ENCODE measurements around the gene GLT1D1.
A peak's percentile ranks its signal among the peaks of the same experiment; 100 is the strongest.

The GLT1D1 gene

DNA sequence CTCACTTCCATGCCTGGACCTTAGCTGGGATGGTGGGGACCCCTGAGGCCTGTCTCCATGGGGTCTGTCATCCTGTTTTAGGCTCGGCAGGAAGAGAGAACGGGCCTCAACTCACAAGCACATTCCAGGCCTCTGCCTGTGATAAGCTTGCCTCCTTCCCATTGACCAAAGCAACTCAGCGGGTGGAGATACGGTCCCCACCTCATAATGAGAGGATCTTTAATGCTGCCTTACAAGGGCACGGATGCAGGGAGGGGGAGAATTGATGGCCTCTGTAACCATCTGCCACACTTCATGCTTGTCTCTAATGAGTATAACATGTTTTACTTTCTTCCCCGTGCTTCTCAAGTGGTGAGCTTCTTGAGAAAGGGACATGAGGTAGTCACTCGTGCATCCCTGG lies 50.0 kb downstream of the GLT1D1 start:
- H3K36me3 Mint-ChIP-seq = peaks cover 0 to 3% of the 10 kb centered on the region in 2 donors
- no peaks in the 10 kb centered on the region for H3K9me3 Mint-ChIP-seq
- peaks cover 2 to 6% of the 10 kb centered on the region in 2 donors for H3K4me1 Mint-ChIP-seq
- no peak overlapping the region for H3K27ac Mint-ChIP-seq
- ATAC-seq (replicated peaks) (no peak), DNase-seq (no peak)
- peaks cover 2 to 4% of the 10 kb centered on the region in 2 donors for H3K27me3 Mint-ChIP-seq
- no peak overlapping the region for H3K4me3 Mint-ChIP-seq

DNA sequence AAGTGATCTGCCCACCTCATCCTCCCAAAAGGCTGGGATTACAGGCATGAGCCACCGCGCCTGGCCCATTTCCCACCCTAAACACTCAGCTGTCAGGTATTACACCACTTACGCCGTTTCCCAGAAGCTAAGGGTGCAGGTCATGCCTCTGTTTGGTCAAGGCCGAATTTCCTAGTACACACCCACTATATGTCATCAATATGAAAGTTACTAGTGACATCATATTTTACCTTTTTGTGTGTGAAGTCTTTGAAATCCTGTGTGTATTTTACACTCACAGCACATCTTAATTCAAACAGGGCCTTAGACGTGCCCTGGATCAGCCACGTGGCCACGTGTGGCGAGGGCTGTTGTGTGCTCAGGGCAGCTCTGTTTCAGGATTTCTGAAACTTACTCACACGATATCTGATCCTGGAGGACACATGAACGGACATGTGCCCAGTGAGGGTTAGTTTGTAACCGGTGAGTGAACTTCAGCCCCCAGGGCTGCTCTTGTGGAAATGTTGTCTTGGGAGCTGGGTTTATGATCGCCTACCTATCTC lies 51.8 kb downstream of the GLT1D1 start:
- Mint-ChIP-seq H3K9me3 (no peaks in the 10 kb centered on the region), H3K4me1 (peaks cover 2 to 6% of the 10 kb centered on the region in 2 donors), H3K27ac (no peak overlapping the region), H3K27me3 (peaks cover 4 to 6% of the 10 kb centered on the region in 2 donors), H3K4me3 (no peak overlapping the region), H3K36me3 (peaks cover 0 to 3% of the 10 kb centered on the region in 2 donors)
- no peak for DNase-seq
- no peak for ATAC-seq (replicated peaks)

DNA sequence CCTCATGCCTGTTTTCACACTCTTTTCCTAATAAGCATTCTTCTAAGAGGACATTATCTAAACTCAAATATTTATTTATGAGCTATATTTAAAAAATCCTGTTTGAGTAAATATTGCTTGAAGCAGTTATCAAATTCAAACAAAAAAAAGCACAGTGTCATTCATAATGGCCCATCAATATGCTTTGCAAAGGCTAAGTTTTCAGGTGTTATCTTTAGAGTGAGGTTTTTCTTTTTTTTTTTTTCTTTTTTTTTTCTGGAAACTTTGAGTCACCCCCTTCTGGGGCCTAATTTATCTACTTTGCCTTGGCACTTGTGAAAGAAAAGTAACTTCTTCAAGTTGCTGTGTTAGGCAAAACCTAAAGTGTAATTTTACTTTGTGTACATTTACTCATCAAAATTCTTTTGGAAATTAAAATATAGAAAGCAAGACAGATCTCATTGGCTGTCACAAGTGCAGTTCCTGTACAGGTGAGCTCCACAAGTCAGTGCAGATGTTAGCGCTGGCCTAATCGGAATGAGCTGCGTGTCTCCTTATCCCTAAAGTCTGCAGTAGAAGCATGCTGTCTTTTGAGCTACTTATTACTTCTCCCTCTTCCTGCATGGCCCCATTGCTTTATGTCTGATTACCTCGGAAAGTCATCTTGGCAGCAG lies 53.3 kb downstream of the GLT1D1 start:
- Mint-ChIP-seq H3K36me3 (peaks cover 0 to 3% of the 10 kb centered on the region in 2 donors), H3K27me3 (peaks cover 4 to 11% of the 10 kb centered on the region in 2 donors), H3K4me1 (peaks cover 2 to 13% of the 10 kb centered on the region in 2 donors), H3K27ac (no peak overlapping the region), H3K4me3 (no peak overlapping the region), H3K9me3 (no peaks in the 10 kb centered on the region)
- ATAC-seq (replicated peaks) = no peak
- no peak for DNase-seq

DNA sequence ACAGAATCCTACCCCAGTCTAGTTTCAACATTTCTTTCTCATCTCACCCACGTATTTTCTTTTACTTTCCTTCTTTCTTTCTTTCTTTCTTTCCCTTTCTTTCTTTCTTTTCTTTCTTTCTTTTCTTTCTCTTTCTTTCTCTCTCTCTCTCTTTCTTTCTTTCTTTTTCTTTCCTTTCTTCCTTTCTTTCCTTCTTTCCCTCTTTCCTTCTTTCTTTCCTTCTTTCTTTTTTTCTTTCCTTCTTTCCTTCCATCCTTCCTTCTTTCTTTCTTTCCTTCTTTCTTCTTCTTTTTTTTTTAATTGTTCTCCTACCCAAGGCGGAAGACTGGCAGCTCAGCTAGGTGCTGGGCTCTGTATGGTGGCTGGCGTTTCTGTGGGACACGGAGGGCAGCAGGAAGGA lies 55.0 kb downstream of the GLT1D1 start:
- no peak for DNase-seq
- Mint-ChIP-seq H3K36me3 (no peaks in the 10 kb centered on the region), H3K4me3 (no peak overlapping the region), H3K4me1 (peaks cover 2 to 19% of the 10 kb centered on the region in 2 donors), H3K9me3 (no peaks in the 10 kb centered on the region), H3K27me3 (peaks cover 0 to 11% of the 10 kb centered on the region in 2 donors), H3K27ac (no peak overlapping the region)
- ATAC-seq (replicated peaks) = no peak

DNA sequence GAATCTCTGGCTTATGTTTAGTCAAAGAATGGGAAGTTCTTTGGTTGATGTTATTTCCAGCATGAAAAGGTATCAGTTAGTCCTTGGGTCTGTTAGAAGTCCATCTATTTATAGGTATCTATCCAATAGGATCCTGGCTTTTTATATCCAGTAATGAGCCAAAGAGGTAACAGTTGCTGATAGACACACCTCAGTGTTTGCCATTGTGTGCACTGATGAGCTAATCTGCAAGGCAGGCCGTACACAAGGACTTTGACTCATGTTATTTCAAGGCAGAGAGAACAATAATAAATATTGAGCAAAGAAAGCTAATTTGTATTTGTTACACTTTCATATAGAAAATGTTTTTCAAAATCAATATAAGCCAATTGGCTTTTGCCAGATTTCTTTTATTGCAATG lies 56.4 kb downstream of the GLT1D1 start:
- Mint-ChIP-seq H3K27me3 (peaks cover 0 to 11% of the 10 kb centered on the region in 2 donors), H3K4me1 (peaks cover 2 to 28% of the 10 kb centered on the region in 2 donors), H3K36me3 (no peaks in the 10 kb centered on the region), H3K4me3 (no peak overlapping the region), H3K9me3 (no peaks in the 10 kb centered on the region), H3K27ac (no peak overlapping the region)
- ATAC-seq (replicated peaks) (no peak), DNase-seq (no peak)

DNA sequence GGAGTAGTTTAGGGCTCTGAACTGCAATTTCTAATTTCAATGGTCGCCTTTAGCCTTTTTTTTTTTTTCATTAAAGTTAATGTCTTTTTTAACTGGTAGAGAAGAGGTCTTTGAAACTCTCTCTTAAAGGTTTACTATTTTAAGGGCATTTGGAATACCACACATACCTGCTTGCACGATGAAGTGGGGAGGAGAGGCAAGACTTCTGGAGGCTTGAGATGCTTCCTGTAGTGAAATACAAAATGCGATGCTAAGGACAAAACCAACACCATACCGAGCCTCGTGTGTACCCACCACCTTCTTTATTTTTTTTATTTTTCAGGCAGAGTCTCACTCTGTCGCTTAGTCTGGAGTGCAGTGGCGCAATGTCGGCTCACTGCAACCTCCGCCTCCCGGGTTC lies 57.4 kb downstream of the GLT1D1 start:
- no peak for DNase-seq
- Mint-ChIP-seq H3K4me1 (peaks cover 4 to 37% of the 10 kb centered on the region in 2 donors), H3K9me3 (no peaks in the 10 kb centered on the region), H3K27me3 (peaks cover 0 to 11% of the 10 kb centered on the region in 2 donors), H3K27ac (no peak overlapping the region), H3K4me3 (no peak overlapping the region), H3K36me3 (no peaks in the 10 kb centered on the region)
- no peak for ATAC-seq (replicated peaks)

GRCh38 chr12:128911861-128912260 lies 58.6 kb downstream of the GLT1D1 start:
- H3K36me3 Mint-ChIP-seq = no peaks in the 10 kb centered on the region
- H3K27me3 Mint-ChIP-seq = peaks cover 0 to 11% of the 10 kb centered on the region in 2 donors
- DNase-seq = no peak
- no peak overlapping the region for H3K4me3 Mint-ChIP-seq
- H3K9me3 Mint-ChIP-seq = no peaks in the 10 kb centered on the region
- H3K4me1 Mint-ChIP-seq = peaks cover 9 to 46% of the 10 kb centered on the region in 2 donors
- no peak for ATAC-seq (replicated peaks)
- no peak overlapping the region for H3K27ac Mint-ChIP-seq

DNA sequence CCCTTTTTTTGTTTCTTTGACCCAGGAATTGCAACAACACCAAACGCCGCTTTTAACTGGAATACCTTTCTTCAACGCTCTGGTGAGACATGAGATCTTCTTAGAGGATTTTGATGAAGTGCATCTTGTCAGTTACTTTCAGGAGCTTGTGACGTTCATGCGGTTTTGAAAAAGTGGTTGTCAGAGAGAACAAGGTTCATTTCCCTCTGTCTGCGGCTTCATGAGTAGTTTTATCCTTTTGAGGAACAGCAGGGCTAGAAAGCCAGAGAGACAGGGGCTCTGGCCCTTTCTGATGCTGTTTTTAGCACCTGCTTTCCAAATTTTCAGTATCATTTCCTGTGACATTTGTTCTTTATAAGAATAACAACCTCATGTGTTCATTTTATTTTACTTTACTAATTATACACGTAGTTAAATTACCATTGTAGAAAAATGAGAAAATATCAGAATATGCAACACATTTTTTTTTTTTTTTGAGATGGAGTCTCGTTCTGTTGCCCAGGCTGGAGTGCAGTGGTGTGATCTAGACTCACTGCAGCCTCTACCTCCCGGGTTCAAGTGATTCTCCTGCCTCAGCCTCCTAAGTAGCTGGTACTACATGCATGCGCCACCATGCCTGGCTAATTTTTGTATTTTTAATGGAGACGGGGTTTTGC lies 61.8 kb downstream of the GLT1D1 start:
- Mint-ChIP-seq H3K27me3 (peaks cover 0 to 19% of the 10 kb centered on the region in 2 donors), H3K4me3 (peak overlapping the region in 1 of 2 donors; percentile 11), H3K9me3 (no peaks in the 10 kb centered on the region), H3K27ac (peak overlapping the region; percentile 75), H3K4me1 (peaks cover 8 to 49% of the 10 kb centered on the region in 2 donors), H3K36me3 (peaks cover 0 to 2% of the 10 kb centered on the region in 2 donors)
- DNase-seq (peak; percentile 67), ATAC-seq (replicated peaks) (peak; percentile 97 to 98)

DNA sequence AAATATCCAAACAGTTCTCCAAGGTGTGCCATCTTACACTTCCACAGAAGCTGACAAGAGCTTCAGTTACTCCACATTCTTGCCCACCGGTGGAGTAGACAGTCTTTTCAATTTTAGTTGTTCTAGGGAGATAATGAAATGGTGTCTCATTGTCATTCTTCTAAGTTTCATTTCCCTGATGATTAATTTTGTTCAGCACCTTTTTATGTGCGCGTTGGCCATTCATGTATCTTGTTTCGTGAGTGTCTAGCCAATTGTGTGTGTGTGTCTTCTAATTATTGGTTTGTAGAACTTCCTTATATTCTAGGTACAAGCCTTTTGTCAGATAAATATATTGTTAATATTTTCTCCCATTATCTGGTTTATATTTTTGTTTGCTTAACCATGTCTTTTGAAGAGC lies 63.1 kb downstream of the GLT1D1 start:
- Mint-ChIP-seq H3K27me3 (peaks cover under 1 to 14% of the 10 kb centered on the region in 2 donors), H3K27ac (peak overlapping the region; percentile 53), H3K4me3 (peak overlapping the region in 1 of 2 donors; percentile 7), H3K4me1 (peaks cover 8 to 44% of the 10 kb centered on the region in 2 donors), H3K9me3 (no peaks in the 10 kb centered on the region), H3K36me3 (peaks cover 0 to 2% of the 10 kb centered on the region in 2 donors)
- DNase-seq (peak; percentile 3), ATAC-seq (replicated peaks) (no peak)

- ATAC-seq (replicated peaks) = no peak
- no peak for DNase-seq
- H3K27ac Mint-ChIP-seq = no peak overlapping the region
- H3K4me3 Mint-ChIP-seq = no peak overlapping the region
- H3K36me3 Mint-ChIP-seq = peaks cover 0 to 2% of the 10 kb centered on the region in 2 donors
- peaks cover 8 to 36% of the 10 kb centered on the region in 2 donors for H3K4me1 Mint-ChIP-seq
- no peaks in the 10 kb centered on the region for H3K9me3 Mint-ChIP-seq
- peaks cover 7 to 20% of the 10 kb centered on the region in 2 donors for H3K27me3 Mint-ChIP-seq
Observed at GRCh38 chr12:128918481-128919260, 65.4 kb downstream of the GLT1D1 start.

GRCh38 chr12:128920468-128920867 lies 67.2 kb downstream of the GLT1D1 start:
- Mint-ChIP-seq H3K36me3 (peaks cover 0 to 2% of the 10 kb centered on the region in 2 donors), H3K4me1 (peaks cover 6 to 20% of the 10 kb centered on the region in 2 donors), H3K4me3 (no peak overlapping the region), H3K27ac (no peak overlapping the region), H3K27me3 (peaks cover 10 to 25% of the 10 kb centered on the region in 2 donors), H3K9me3 (no peaks in the 10 kb centered on the region)
- ATAC-seq (replicated peaks) (no peak), DNase-seq (no peak)

DNA sequence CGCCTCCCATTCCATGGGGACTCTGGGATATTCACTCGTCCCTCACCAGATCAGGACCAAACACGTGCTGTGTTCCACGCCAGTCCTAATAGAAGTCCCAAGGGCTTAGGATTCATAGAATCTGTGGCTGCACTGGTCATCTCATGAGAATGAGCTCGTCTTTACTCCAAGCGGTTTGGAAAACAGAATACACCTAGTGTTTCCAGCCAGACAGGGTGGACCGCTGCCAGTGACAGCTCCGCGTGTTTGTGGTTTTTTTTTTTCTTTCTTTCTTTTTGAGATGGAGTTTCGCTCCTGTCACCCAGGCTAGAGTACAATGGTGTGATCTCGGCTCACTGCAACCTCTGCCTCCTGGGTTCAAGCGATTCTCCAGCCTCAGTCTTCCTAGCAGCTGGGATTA lies 75.1 kb downstream of the GLT1D1 start:
- H3K4me3 Mint-ChIP-seq = no peak overlapping the region
- peaks cover 3 to 5% of the 10 kb centered on the region in 2 donors for H3K27me3 Mint-ChIP-seq
- no peak overlapping the region for H3K27ac Mint-ChIP-seq
- DNase-seq = no peak
- no peaks in the 10 kb centered on the region for H3K36me3 Mint-ChIP-seq
- no peaks in the 10 kb centered on the region for H3K9me3 Mint-ChIP-seq
- ATAC-seq (replicated peaks) = no peak
- no peaks in the 10 kb centered on the region for H3K4me1 Mint-ChIP-seq

GRCh38 chr12:128929057-128929456 lies 75.8 kb downstream of the GLT1D1 start:
- Mint-ChIP-seq H3K36me3 (no peaks in the 10 kb centered on the region), H3K27me3 (peaks cover 3 to 5% of the 10 kb centered on the region in 2 donors), H3K4me1 (no peaks in the 10 kb centered on the region), H3K27ac (no peak overlapping the region), H3K9me3 (no peaks in the 10 kb centered on the region), H3K4me3 (no peak overlapping the region)
- ATAC-seq (replicated peaks) = no peak
- DNase-seq = no peak

GRCh38 chr12:128930606-128931005 lies 77.3 kb downstream of the GLT1D1 start:
- no peak for DNase-seq
- no peak for ATAC-seq (replicated peaks)

More at GRCh38 chr12:128930606-128931005, 77.3 kb downstream of the GLT1D1 start:
- H3K27ac Mint-ChIP-seq = no peak overlapping the region
- H3K9me3 Mint-ChIP-seq = no peaks in the 10 kb centered on the region
- H3K4me3 Mint-ChIP-seq = no peak overlapping the region
- no peaks in the 10 kb centered on the region for H3K36me3 Mint-ChIP-seq
- no peaks in the 10 kb centered on the region for H3K4me1 Mint-ChIP-seq
- peaks cover 0 to 9% of the 10 kb centered on the region in 2 donors for H3K27me3 Mint-ChIP-seq
